Endothelial cell of umbilical vein (primary cell): ENCODE data around the gene KCNF1.

Experiments
- POLR2AphosphoS5 ChIP-seq: IDR thresholded peaks from 2 replicates; pipeline ENCODE4 v1.6.1; 2012; ENCODE audit warnings: low read depth, mild to moderate bottlenecking, control low read depth, low read length, moderate library complexity; ENCODE audit not compliant: insufficient read depth
- TF ChIP-seq, protein P1 (sequence below): IDR thresholded peaks from 2 replicates; pipeline ENCODE4 v1.6.1; 2011; ENCODE audit not compliant: insufficient read depth, insufficient read length

DNA sequence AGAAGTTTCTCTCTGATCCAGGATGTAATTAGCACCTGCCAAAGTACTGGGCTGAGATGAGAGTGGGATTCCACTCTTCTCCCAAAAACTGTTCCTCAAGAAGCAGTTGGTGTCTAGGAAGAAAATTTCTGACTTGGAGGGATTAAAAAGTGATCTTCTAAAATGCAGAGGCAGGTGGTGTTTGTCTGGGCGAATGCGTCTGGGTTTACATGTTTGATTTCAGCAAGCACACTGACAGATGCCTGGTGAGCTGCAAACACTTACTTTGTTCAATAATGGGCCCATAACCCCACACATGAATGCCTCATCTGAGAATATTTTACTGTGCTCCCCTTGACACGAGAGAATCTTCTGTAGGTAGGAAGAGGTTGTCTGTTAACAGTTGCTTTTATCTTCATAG lies 24.3 kb upstream of the KCNF1 start:
- TF ChIP-seq, protein P1, sequence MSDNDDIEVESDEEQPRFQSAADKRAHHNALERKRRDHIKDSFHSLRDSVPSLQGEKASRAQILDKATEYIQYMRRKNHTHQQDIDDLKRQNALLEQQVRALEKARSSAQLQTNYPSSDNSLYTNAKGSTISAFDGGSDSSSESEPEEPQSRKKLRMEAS: no peak
- TF ChIP-seq POLR2AphosphoS5: no peak
